ENCODE measurements around the gene BCO2.
A peak's percentile ranks its signal among the peaks of the same experiment; 100 is the strongest.

DNA sequence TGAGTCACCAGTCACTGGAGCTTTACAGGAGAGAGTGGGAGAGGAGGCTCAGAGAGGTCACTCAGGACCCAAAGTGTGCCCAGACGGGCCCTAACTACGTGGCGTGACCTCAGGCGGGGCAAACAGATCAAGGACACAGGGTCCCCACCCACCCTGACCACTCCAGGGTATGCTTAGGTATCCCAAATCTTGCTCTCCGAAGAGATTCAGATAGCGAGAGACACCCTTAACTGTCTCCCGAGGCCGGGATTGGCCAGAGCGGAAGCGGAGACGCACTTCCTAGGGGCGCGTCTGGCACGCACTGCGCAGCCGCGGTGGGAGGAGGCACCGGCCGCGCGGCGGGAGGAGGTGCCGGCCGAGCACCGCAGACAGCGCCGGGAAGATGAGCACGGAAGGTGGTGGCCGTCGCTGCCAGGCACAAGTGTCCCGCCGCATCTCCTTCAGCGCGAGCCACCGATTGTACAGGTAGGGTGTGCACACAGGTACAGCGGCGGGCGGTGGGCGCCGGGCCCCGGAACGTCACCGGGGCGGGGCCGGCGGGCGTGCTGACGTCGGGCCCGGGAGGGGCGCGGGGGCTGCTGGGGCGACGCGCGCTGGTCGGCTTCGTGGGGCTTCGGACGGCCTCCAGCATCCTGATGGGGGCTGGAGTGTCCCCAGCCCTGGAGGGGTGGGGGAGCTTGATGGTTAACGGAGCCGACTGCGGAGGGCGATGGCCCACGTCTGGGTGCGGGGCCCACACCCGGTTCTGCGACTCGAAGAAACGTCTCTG, 50.9 kb downstream of the BCO2 start, which contains the start of gene PTS:
- TF ChIP-seq, protein P1, sequence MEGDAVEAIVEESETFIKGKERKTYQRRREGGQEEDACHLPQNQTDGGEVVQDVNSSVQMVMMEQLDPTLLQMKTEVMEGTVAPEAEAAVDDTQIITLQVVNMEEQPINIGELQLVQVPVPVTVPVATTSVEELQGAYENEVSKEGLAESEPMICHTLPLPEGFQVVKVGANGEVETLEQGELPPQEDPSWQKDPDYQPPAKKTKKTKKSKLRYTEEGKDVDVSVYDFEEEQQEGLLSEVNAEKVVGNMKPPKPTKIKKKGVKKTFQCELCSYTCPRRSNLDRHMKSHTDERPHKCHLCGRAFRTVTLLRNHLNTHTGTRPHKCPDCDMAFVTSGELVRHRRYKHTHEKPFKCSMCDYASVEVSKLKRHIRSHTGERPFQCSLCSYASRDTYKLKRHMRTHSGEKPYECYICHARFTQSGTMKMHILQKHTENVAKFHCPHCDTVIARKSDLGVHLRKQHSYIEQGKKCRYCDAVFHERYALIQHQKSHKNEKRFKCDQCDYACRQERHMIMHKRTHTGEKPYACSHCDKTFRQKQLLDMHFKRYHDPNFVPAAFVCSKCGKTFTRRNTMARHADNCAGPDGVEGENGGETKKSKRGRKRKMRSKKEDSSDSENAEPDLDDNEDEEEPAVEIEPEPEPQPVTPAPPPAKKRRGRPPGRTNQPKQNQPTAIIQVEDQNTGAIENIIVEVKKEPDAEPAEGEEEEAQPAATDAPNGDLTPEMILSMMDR (IDR thresholded peaks at IDR 0.05): peak in 3 of 6 experiments; percentile 16 to 35 (median 26)
- peak; percentile 92 to 97 for TF ChIP-seq POLR2AphosphoS5 (IDR thresholded peaks at IDR 0.05)
- peak in 1 of 4 donors; percentile 50 for TF ChIP-seq EP300 (IDR thresholded peaks at IDR 0.05)
- TF ChIP-seq POLR2A (IDR thresholded peaks at IDR 0.05): peak in 3 of 4 donors; percentile 77 to 97 (median 85)

All from upper lobe of left lung (tissue), 4 donors.